ENCODE data around the gene EIF4ENIF1. TPM values are rescaled to one million over a fixed set of nuclear protein-coding genes. Genes with fewer than 3 reads are reported as not detected.
"Not testable (repeated sequence)": the region's sequence is repeated elsewhere in the genome, so short reads cannot be mapped to it uniquely, and the experiment has no call there.

EIF4ENIF1 gene
- total and polyA plus RNA-seq, 9 donors: 8.4 to 50.2 (median 37.5) TPM

DNA sequence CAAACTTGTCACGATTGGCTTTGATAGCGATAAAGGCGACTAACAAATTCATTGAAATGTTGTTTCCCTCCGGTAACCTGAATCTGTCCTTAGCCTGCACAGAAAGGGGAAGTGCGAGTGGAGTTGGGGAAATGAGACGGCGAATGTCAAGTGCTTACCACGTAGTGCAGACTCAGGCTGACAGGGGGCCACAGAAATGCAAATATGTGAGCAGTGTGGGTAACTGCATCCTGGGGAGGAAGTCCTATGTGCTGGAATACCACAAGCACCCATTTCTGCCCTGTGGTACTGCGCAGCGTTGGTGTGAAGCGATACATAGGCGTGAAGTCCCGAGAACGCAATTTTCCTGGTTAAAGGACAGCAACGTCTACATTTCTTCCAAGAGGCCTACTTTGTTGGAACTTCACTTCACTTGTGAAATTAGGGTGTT lies 869 bp upstream of the EIF4ENIF1 start:
- 1 to 2% (median 1%) methylated on average over 15 of the region's 15 CpGs for WGBS, 3 donors
- TF ChIP-seq, protein P1, sequence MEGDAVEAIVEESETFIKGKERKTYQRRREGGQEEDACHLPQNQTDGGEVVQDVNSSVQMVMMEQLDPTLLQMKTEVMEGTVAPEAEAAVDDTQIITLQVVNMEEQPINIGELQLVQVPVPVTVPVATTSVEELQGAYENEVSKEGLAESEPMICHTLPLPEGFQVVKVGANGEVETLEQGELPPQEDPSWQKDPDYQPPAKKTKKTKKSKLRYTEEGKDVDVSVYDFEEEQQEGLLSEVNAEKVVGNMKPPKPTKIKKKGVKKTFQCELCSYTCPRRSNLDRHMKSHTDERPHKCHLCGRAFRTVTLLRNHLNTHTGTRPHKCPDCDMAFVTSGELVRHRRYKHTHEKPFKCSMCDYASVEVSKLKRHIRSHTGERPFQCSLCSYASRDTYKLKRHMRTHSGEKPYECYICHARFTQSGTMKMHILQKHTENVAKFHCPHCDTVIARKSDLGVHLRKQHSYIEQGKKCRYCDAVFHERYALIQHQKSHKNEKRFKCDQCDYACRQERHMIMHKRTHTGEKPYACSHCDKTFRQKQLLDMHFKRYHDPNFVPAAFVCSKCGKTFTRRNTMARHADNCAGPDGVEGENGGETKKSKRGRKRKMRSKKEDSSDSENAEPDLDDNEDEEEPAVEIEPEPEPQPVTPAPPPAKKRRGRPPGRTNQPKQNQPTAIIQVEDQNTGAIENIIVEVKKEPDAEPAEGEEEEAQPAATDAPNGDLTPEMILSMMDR (IDR thresholded peaks at IDR 0.05): no peak
- TF ChIP-seq POLR2A (IDR thresholded peaks at IDR 0.05) (no peak), EP300 (IDR thresholded peaks at IDR 0.05) (no peak)

DNA sequence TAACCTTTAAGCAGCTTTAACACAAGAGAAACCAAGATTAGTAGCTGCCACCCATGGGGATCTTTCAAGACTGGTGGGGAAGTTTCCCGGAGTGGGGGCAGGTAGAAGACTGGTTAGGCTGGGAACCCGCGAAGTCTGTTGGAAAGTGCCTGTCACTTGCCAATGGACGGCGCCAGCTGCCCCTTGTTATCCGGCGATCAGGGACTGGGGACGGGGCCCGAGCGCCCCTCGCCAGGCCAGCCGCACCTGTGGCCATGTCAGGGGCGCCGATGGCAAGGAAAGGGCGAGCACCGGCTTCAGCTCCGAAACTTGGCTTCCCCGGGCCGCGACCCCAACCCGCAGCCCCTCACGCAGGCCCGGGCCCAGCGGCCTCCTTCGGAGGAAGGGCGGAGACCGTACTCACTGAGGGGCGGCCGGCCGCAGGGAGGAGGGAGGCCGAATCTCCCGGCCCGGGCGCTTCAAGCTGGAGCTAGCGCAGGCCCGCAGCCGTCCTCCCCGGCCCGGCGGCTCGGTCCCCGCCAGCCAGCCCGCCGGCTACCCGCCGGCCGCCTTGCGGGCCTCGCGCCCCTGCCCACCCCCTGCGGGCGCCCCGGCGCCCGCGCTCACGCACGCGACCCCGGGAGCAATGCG lies 539 bp downstream of the EIF4ENIF1 start:
- 0 to 1% (median 1%) methylated on average over 15 to 61 of the region's 61 CpGs for WGBS, 3 donors

More for the DNA sequence above, 869 bp upstream of the EIF4ENIF1 start:
- intact Hi-C loops (cut with DNase I): no loop called here
- Histone ChIP-seq H3K4me3 (peak overlapping the region; percentile 55), H3K27me3 (no peaks in the 10 kb centered on the region), H3K36me3 (no peaks in the 10 kb centered on the region), H3K4me1 (ENCODE audit: insufficient read depth) (peaks cover 4% of the 10 kb centered on the region), H3K9me3 (no peaks in the 10 kb centered on the region), H3K27ac (peak overlapping the region in 1 of 2 donors; percentile 97)
- DNase-seq: peak in 1 of 5 donors; percentile 23

DNA sequence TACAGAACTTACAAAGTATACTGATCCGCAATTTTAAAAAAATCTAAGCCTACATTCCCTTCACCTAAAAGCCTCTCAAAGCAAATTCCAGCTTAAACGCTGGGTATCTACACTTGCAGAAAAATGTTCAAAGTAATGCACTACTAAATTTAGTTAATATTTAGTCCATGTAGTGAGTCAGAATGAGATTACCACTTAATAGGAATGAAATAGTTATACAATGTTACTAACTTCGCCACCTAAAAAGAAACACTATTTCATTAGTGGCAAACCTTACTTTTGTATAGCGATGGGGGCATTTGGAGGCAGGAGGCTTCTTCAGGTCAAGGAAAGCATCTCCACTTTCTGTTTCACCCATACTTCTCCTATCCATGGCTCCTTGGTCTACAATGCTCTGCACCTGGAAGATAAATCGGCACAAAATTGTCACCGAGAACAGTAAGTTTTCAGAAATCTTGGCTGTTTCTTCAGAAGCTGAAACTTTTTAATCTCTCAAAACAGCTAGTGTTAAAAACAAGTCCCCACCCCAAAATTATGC lies 1.2 kb downstream of the EIF4ENIF1 start:
- no peak for DNase-seq
- no peaks in the 10 kb centered on the region for H3K9me3 ChIP-seq
- H3K27ac ChIP-seq: no peak overlapping the region
- H3K36me3 ChIP-seq: no peaks in the 10 kb centered on the region
- intact Hi-C loops (cut with DNase I): no loop called here
- TF ChIP-seq POLR2A (IDR thresholded peaks at IDR 0.05): no peak
- TF ChIP-seq EP300 (IDR thresholded peaks at IDR 0.05): no peak
- TF ChIP-seq, protein P1 (IDR thresholded peaks at IDR 0.05): no peak
- no peaks in the 10 kb centered on the region for H3K27me3 ChIP-seq
- H3K4me3 ChIP-seq: peak overlapping the region; percentile 55
- H3K4me1 ChIP-seq (ENCODE audit: insufficient read depth): peaks cover 4% of the 10 kb centered on the region
- 61 to 68% (median 62%) methylated on average over 6 of the region's 6 CpGs for WGBS, 3 donors

More for the DNA sequence above, 539 bp downstream of the EIF4ENIF1 start:
- DNase-seq: peak; percentile 24 to 62 (median 48)
- intact Hi-C loops (cut with DNase I): no loop called here
- peak overlapping the region; percentile 55 for H3K4me3 ChIP-seq
- peak overlapping the region; percentile 89 to 97 for H3K27ac ChIP-seq
- H3K9me3 ChIP-seq: no peaks in the 10 kb centered on the region
- no peaks in the 10 kb centered on the region for H3K36me3 ChIP-seq
- peaks cover 4% of the 10 kb centered on the region for H3K4me1 ChIP-seq (ENCODE audit: insufficient read depth)
- TF ChIP-seq, protein P1 (IDR thresholded peaks at IDR 0.05): no peak
- no peak for TF ChIP-seq EP300 (IDR thresholded peaks at IDR 0.05)
- no peak for TF ChIP-seq POLR2A (IDR thresholded peaks at IDR 0.05)
- H3K27me3 ChIP-seq: no peaks in the 10 kb centered on the region

DNA sequence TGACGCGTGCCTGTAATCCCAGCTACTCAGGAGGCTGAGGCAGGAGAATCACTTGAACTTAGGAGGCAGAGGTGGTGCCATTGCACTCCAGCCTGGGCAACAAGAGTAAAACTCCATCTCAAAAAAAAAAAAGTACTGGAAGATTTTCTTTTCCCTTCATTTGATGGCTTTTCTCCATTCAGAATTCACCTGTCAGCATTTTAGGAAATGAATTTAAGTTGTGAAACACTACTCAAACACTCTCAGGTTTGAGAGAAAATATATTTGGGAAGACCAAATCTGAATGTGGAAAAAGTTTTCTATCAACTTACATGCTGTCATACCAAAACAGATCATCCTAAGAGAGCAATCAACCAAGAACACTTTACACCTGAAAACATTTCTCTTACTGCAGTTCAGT lies 2.7 kb downstream of the EIF4ENIF1 start:
- Histone ChIP-seq H3K4me1 (ENCODE audit: insufficient read depth) (peaks cover 4% of the 10 kb centered on the region), H3K27ac (no peak overlapping the region), H3K27me3 (no peaks in the 10 kb centered on the region), H3K9me3 (no peaks in the 10 kb centered on the region), H3K4me3 (no peak overlapping the region), H3K36me3 (no peaks in the 10 kb centered on the region)
- intact Hi-C loops (cut with DNase I): no loop called here
- 93 to 95% (median 94%) methylated on average over 2 of the region's 2 CpGs for WGBS, 3 donors
- TF ChIP-seq EP300 (IDR thresholded peaks at IDR 0.05) (no peak), POLR2A (IDR thresholded peaks at IDR 0.05) (no peak)
- TF ChIP-seq, protein P1 (IDR thresholded peaks at IDR 0.05): no peak
- DNase-seq: no peak

DNA sequence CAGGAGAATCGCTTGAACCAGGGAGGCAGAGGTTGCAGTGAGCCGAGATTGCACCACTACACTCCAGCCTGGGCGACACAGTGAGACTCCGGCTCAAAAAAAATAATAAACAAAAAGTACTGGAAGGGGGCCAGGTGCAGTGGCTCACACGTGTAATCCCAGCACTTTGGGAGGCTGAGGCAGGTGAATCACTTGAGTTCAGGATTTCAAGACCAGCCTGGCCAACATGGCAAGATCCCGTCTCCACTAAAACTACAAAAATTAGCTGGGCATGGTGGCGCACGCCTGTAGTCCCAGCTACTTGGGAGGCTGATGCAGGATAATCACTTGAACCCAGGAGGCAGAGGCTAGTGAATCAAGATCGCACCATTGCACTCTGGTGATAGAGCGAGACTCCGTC lies 3.3 kb downstream of the EIF4ENIF1 start:
- H3K27me3 ChIP-seq; H3K27ac ChIP-seq; H3K4me3 ChIP-seq; intact Hi-C loops (cut with DNase I); H3K4me1 ChIP-seq (ENCODE audit: insufficient read depth); DNase-seq; H3K9me3 ChIP-seq; H3K36me3 ChIP-seq: not testable (repeated sequence)
- WGBS, 3 donors: 81 to 87% (median 83%) methylated on average over 11 of the region's 11 CpGs

DNA sequence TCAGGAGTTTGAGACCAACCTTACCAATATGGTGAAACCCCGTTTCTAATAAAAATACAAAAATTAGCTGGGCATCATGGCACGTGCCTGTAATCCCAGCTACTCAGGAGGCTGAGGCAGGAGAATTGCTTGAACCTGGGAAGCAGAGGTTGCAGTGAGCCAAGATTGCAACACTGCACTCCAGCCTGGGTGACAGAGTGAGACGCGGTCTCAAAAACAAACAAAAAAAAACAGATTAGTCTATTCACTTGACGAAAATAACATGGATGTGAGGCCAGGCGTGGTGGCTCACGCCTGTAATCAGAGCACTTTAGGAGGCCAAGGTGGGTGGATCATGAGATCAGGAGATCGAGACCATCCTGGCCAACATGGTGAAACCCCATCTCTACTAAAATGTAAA lies 7.2 kb downstream of the EIF4ENIF1 start:
- intact Hi-C loops (cut with DNase I); H3K36me3 ChIP-seq; H3K27me3 ChIP-seq; DNase-seq; H3K4me3 ChIP-seq; H3K4me1 ChIP-seq (ENCODE audit: insufficient read depth); H3K27ac ChIP-seq; H3K9me3 ChIP-seq: not testable (repeated sequence)
- WGBS, 3 donors: 90 to 93% (median 92%) methylated on average over 8 of the region's 8 CpGs
